SK-N-SH treated with all-trans-retinoic acid at 6 μM for 48 hours (cell line): Measurements from ENCODE around the gene HNF4A.

Experiments used
- ATAC-seq: fragments of 200-7000 bp; cut with Tn5 transposase; 3 replicates; pipeline ENCODE4 v1.9.1; 2020; ENCODE audit warnings: mild to moderate bottlenecking, moderate library complexity
- ARNTL ChIP-seq: fragments of 450-650 bp; formaldehyde crosslinking; IDR thresholded peaks from 2 replicates; pipeline ENCODE4 v1.5.0; 2020; ENCODE audit warnings: low read depth, mild to moderate bottlenecking, moderate library complexity, borderline replicate concordance
- CREB5 ChIP-seq: fragments of 250-450 bp; sonication (Bioruptor Pico); IDR thresholded peaks from 2 replicates; pipeline ENCODE4 v1.5.1; 2020; ENCODE audit warnings: low read depth, mild to moderate bottlenecking, moderate library complexity
- ESRRG ChIP-seq: fragments of 250-450 bp; sonication (Bioruptor Pico); IDR thresholded peaks from 2 replicates; pipeline ENCODE4 v1.6.1; 2021; ENCODE audit warnings: mild to moderate bottlenecking
- GLIS3 ChIP-seq: fragments of 250-450 bp; sonication (Bioruptor Pico); IDR thresholded peaks from 2 replicates; pipeline ENCODE4 v1.5.0; 2020; ENCODE audit warnings: mild to moderate bottlenecking, moderate library complexity
- ISL1 ChIP-seq: fragments of 250-450 bp; sonication (Bioruptor Pico); IDR thresholded peaks from 2 replicates; pipeline ENCODE4 v2.1.2; 2022; ENCODE audit warnings: mild to moderate bottlenecking, moderate library complexity
- OSR1 ChIP-seq: fragments of 250-450 bp; sonication (Bioruptor Pico); IDR thresholded peaks from 2 replicates; pipeline ENCODE4 v1.8.0; 2022; ENCODE audit warnings: moderate library complexity, mild to moderate bottlenecking, inconsistent platforms
- PATZ1 ChIP-seq: fragments of 250-450 bp; sonication (Bioruptor Pico); IDR thresholded peaks from 2 replicates; pipeline ENCODE4 v1.8.0; 2020; ENCODE audit warnings: mild to moderate bottlenecking, moderate library complexity, borderline replicate concordance
- PPARA ChIP-seq: fragments of 250-450 bp; sonication (Bioruptor Pico); IDR thresholded peaks from 2 replicates; pipeline ENCODE4 v1.5.0; 2020; ENCODE audit warnings: mild to moderate bottlenecking, borderline replicate concordance
- RARB ChIP-seq: fragments of 250-450 bp; sonication (Bioruptor Pico); IDR thresholded peaks from 2 replicates; pipeline ENCODE4 v1.8.0; 2021; ENCODE audit warnings: mild to moderate bottlenecking, moderate library complexity
- TCF4 ChIP-seq: fragments of 250-450 bp; sonication (Bioruptor Pico); IDR thresholded peaks from 2 replicates; pipeline ENCODE4 v1.8.0; 2021; ENCODE audit warnings: mild to moderate bottlenecking, moderate library complexity, borderline replicate concordance
- TOX ChIP-seq: fragments of 250-450 bp; sonication (Bioruptor Pico); IDR thresholded peaks from 2 replicates; pipeline ENCODE4 v1.8.0; 2021; ENCODE audit warnings: mild to moderate bottlenecking, moderate library complexity, borderline replicate concordance
- TSHZ2 ChIP-seq: fragments of 250-450 bp; sonication (Bioruptor Pico); IDR thresholded peaks from 2 replicates; pipeline ENCODE4 v1.5.0; 2020; ENCODE audit warnings: mild to moderate bottlenecking, moderate library complexity
- ZFP3 ChIP-seq: fragments of 250-450 bp; sonication (Bioruptor Pico); IDR thresholded peaks from 2 replicates; pipeline ENCODE4 v1.5.0; 2020; ENCODE audit warnings: mild to moderate bottlenecking, moderate library complexity
- ZFP30 ChIP-seq: fragments of 450-650 bp; formaldehyde crosslinking; IDR thresholded peaks from 2 replicates; pipeline ENCODE4 v1.5.0; 2022; ENCODE audit warnings: mild to moderate bottlenecking, moderate library complexity
- ZNF565 ChIP-seq: fragments of 450-650 bp; formaldehyde crosslinking; conservative IDR thresholded peaks from 2 replicates; pipeline ENCODE4 v1.5.0; 2020; ENCODE audit warnings: low read depth, mild to moderate bottlenecking, moderate library complexity
- TF ChIP-seq, protein P1 (sequence below): fragments of 250-450 bp; sonication (Bioruptor Pico); IDR thresholded peaks from 2 replicates; pipeline ENCODE4 v1.5.1; 2021; ENCODE audit warnings: mild to moderate bottlenecking, moderate library complexity
- TF ChIP-seq, protein P2 (sequence below): fragments of 250-450 bp; sonication (Bioruptor Pico); IDR thresholded peaks from 2 replicates; pipeline ENCODE4 v1.8.0; 2021; ENCODE audit warnings: low read depth, mild to moderate bottlenecking, moderate library complexity, borderline replicate concordance

HNF4A gene

GRCh38 chr20:44392776-44393607 lies 37.5 kb downstream of the HNF4A start:
- TF ChIP-seq, protein P1, sequence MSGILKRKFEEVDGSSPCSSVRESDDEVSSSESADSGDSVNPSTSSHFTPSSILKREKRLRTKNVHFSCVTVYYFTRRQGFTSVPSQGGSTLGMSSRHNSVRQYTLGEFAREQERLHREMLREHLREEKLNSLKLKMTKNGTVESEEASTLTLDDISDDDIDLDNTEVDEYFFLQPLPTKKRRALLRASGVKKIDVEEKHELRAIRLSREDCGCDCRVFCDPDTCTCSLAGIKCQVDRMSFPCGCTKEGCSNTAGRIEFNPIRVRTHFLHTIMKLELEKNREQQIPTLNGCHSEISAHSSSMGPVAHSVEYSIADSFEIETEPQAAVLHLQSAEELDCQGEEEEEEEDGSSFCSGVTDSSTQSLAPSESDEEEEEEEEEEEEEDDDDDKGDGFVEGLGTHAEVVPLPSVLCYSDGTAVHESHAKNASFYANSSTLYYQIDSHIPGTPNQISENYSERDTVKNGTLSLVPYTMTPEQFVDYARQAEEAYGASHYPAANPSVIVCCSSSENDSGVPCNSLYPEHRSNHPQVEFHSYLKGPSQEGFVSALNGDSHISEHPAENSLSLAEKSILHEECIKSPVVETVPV (CRISPR knock-in tag), result no peak
- TF ChIP-seq, all 23 proteins: peak for 0
- ATAC-seq, result no peak

GRCh38 chr20:44393608-44394451 lies 38.3 kb downstream of the HNF4A start:
- no peak for TF ChIP-seq GLIS3 (CRISPR knock-in tag)
- no peak for TF ChIP-seq ZFP30
- TF ChIP-seq ZFP3 (CRISPR knock-in tag), result no peak
- no peak for TF ChIP-seq RARB
- TF ChIP-seq TCF4 (CRISPR knock-in tag), result no peak
- TF ChIP-seq ARNTL (CRISPR knock-in tag), result no peak
- TF ChIP-seq PATZ1 (CRISPR knock-in tag), result no peak
- no peak for TF ChIP-seq TSHZ2 (CRISPR knock-in tag)
- TF ChIP-seq CREB5 (CRISPR knock-in tag), result no peak
- TF ChIP-seq, protein P2, sequence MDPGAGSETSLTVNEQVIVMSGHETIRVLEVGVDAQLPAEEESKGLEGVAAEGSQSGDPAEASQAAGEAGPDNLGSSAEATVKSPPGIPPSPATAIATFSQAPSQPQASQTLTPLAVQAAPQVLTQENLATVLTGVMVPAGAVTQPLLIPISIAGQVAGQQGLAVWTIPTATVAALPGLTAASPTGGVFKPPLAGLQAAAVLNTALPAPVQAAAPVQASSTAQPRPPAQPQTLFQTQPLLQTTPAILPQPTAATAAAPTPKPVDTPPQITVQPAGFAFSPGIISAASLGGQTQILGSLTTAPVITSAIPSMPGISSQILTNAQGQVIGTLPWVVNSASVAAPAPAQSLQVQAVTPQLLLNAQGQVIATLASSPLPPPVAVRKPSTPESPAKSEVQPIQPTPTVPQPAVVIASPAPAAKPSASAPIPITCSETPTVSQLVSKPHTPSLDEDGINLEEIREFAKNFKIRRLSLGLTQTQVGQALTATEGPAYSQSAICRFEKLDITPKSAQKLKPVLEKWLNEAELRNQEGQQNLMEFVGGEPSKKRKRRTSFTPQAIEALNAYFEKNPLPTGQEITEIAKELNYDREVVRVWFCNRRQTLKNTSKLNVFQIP, result no peak
- TF ChIP-seq ISL1 (CRISPR knock-in tag), result no peak
- no peak for TF ChIP-seq TOX (CRISPR knock-in tag)
- ATAC-seq, result no peak

DNA sequence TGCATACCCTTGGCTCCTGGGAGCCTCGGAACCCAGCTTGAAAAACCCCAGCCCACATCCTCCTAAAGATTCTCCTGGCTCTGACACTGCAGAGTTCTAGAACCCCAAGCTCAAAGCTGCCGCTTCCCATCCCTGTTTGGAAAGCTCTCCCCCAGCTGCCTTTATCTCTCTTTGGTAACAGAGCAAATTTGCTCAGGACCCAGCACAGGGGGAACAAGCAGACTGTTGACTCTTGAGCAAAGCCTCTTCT lies 38.9 kb downstream of the HNF4A start:
- no peak for TF ChIP-seq ZNF565 (CRISPR knock-in tag)
- TF ChIP-seq PATZ1 (CRISPR knock-in tag), result no peak
- TF ChIP-seq ESRRG (CRISPR knock-in tag), result no peak
- TF ChIP-seq ZFP3 (CRISPR knock-in tag), result no peak
- no peak for TF ChIP-seq OSR1 (CRISPR knock-in tag)
- no peak for TF ChIP-seq CREB5 (CRISPR knock-in tag)
- TF ChIP-seq GLIS3 (CRISPR knock-in tag), result no peak
- TF ChIP-seq PPARA (CRISPR knock-in tag), result no peak
- ATAC-seq, result no peak
